K562 (cell line): ENCODE data around the gene TRPM6. TPM values are rescaled to one million over a fixed set of nuclear protein-coding genes. Genes with fewer than 3 reads are reported as not detected.

Experiments used
- ATAC-seq: fragments of 200-7000 bp; cut with Tn5 transposase; 3 replicates; pipeline ENCODE4 v1.9.1; 2020; ENCODE audit warnings: moderate library complexity
- BruUV-seq: library from RNA; stranded (reverse); fragments of 400-500 nt; replicated peaks from 2 replicates; lab custom pipeline; 2021; lab: Mats Ljungman, UMichigan
- CTCF ChIA-PET: fragments of 300-600 bp; formaldehyde crosslinking; extraction: SDS; loops from one replicate; lab custom pipeline; 2021; ENCODE audit warnings: low intra/inter-chr PET ratio; lab: Yijun Ruan, JAX
- POLR2A ChIA-PET: fragments of 300-600, 350-650 bp; sonication (Branson Sonifier 250); formaldehyde crosslinking; extraction: SDS; loops from one replicate; lab custom pipeline; 2021; ENCODE audit warnings: antibody characterized with exemption, inconsistent platforms; lab: Yijun Ruan, JAX
- DNase-seq, 4 experiments: peaks; one replicate each; pipeline versions ENCODE4 v3.0.0 to v3.0.0-alpha.2; 2011 to 2018; ENCODE audit warnings: low spot score in 3 of 4, mixed read lengths in 3 of 4; ENCODE audit errors: extremely low read depth in 1 of 4
- FAIRE-seq: peaks from 2 replicates; lab custom pipeline; 2011; peaks lifted over from hg19 to GRCh38; lab: Jason Lieb, UNC
- H2AFZ ChIP-seq: 2 replicates; pipeline ENCODE4 v1.6.0; 2011; ENCODE audit warnings: low read depth, low read length, control low read depth, inconsistent platforms
- H3K27ac ChIP-seq: fragments of 200-600 bp; 3 replicates; pipeline ENCODE4 v1.8.0; 2011; ENCODE audit warnings: low read depth, mild to moderate bottlenecking, control low read depth, inconsistent platforms, low read length, moderate library complexity, mixed read lengths; ENCODE audit errors: extremely low read depth
- H3K27me3 ChIP-seq, 2 experiments: fragments of 300-600 bp in 1 of 2; 2 replicates in 1 of 2; 3 replicates in 1 of 2; pipeline versions ENCODE4 v1.6.0 to v1.8.0; 2011; ENCODE audit warnings: inconsistent platforms in 2 of 2, low read length in 2 of 2, mild to moderate bottlenecking in 1 of 2, mixed read lengths in 1 of 2, moderate library complexity in 1 of 2; ENCODE audit not compliant: control insufficient read depth in 2 of 2, insufficient read depth in 2 of 2
- H3K36me3 ChIP-seq: fragments of 300-600 bp; 3 replicates; pipeline ENCODE4 v1.8.0; 2011; ENCODE audit warnings: mild to moderate bottlenecking, low read length, inconsistent platforms; ENCODE audit not compliant: control insufficient read depth, insufficient read depth
- H3K4me1 ChIP-seq, 2 experiments: fragments of 200-600 bp in 1 of 2; replicated peaks in 1 of 2; 2 replicates in 1 of 2; 3 replicates in 1 of 2; pipeline versions ENCODE4 v1.5.1 to v1.8.0; 2011; ENCODE audit warnings: inconsistent platforms in 2 of 2, low read length in 2 of 2, mild to moderate bottlenecking in 1 of 2, mixed read lengths in 1 of 2, moderate library complexity in 1 of 2; ENCODE audit not compliant: control insufficient read depth in 2 of 2, insufficient read depth in 2 of 2
- H3K4me2 ChIP-seq: 2 replicates; pipeline ENCODE4 v1.6.1; 2011; ENCODE audit warnings: low read length, control low read depth, inconsistent platforms, mixed read lengths; ENCODE audit not compliant: insufficient read depth
- H3K4me3 ChIP-seq: fragments of 200-600 bp; sonication (generic), shearing (Covaris generic); 2 replicates; pipeline ENCODE4 v1.5.1; 2016; ENCODE audit warnings: control low read depth, inconsistent platforms
- H3K79me2 ChIP-seq: fragments of 200-600 bp; 3 replicates; pipeline ENCODE4 v1.8.0; 2011; ENCODE audit warnings: low read length, inconsistent platforms; ENCODE audit not compliant: control insufficient read depth, insufficient read depth
- H3K9ac ChIP-seq, 2 experiments: 2 replicates each; pipeline versions ENCODE4 v1.6.0 to v1.6.1; 2011; ENCODE audit warnings: low read depth in 2 of 2, low read length in 2 of 2, control low read depth in 1 of 2, inconsistent platforms in 1 of 2, mild to moderate bottlenecking in 1 of 2, mixed read lengths in 1 of 2; ENCODE audit not compliant: insufficient read depth in 1 of 2
- H3K9me1 ChIP-seq: one replicate; pipeline ENCODE4 v1.6.0; 2011; ENCODE audit warnings: inconsistent platforms, mild to moderate bottlenecking, low read length, moderate library complexity; ENCODE audit not compliant: control insufficient read depth, insufficient read depth
- H3K9me3 ChIP-seq: replicated peaks from 2 replicates; pipeline ENCODE4 v1.5.1; 2011; ENCODE audit warnings: low read depth, low read length, inconsistent platforms; ENCODE audit not compliant: control insufficient read depth, insufficient read depth
- H4K20me1 ChIP-seq: replicated peaks from 2 replicates; pipeline ENCODE4 v1.6.1; 2011; ENCODE audit warnings: low read length, inconsistent platforms, mixed read lengths; ENCODE audit not compliant: control insufficient read depth, insufficient read depth
- ELF2 ChIP-seq: fragments of 250-450 bp; sonication (Bioruptor Pico); IDR thresholded peaks from 2 replicates; pipeline ENCODE4 v1.5.0; 2021; ENCODE audit warnings: mild to moderate bottlenecking
- HINFP ChIP-seq: fragments of 450-650 bp; conservative IDR thresholded peaks from 2 replicates; pipeline ENCODE4 v1.6.1; 2016; ENCODE audit warnings: missing genetic modification characterization, low read depth, mild to moderate bottlenecking, control low read depth, missing compliant biosample characterization
- IFI16 ChIP-seq: fragments of 250-450 bp; sonication (Bioruptor Pico); IDR thresholded peaks from 2 replicates; pipeline ENCODE4 v2.1.2; 2022; ENCODE audit warnings: mild to moderate bottlenecking, inconsistent platforms
- NKRF ChIP-seq: fragments of 450-650 bp; IDR thresholded peaks from 2 replicates; pipeline ENCODE4 v1.6.1; 2016; ENCODE audit warnings: borderline replicate concordance
- NR1H2 ChIP-seq: sonication (generic); formaldehyde crosslinking; IDR thresholded peaks from 2 replicates; pipeline ENCODE4 v1.4.0; 2020; ENCODE audit warnings: mild to moderate bottlenecking, missing genetic modification reagents
- ZFP1 ChIP-seq: fragments of 450-650 bp; formaldehyde crosslinking; IDR thresholded peaks from 2 replicates; pipeline ENCODE4 v1.4.0; 2020; ENCODE audit warnings: mild to moderate bottlenecking, mixed read lengths
- ZNF24 ChIP-seq: fragments of 450-650 bp; IDR thresholded peaks from 2 replicates; pipeline ENCODE4 v1.6.1; 2016
- ZNF668 ChIP-seq: fragments of 250-450 bp; sonication (Bioruptor Pico); IDR thresholded peaks from 2 replicates; pipeline ENCODE4 v1.8.0; 2022; ENCODE audit warnings: mild to moderate bottlenecking, inconsistent platforms
- ZSCAN29 ChIP-seq: fragments of 450-650 bp; IDR thresholded peaks from 2 replicates; pipeline ENCODE4 v1.6.1; 2017
- WGBS: fragments of 100-300 bp; shearing (Covaris generic); methylation state at CpG from one replicate; pipeline ENCODE4 v1.1.6; 2016; ENCODE audit warnings: low coverage, mixed read lengths; ENCODE audit not compliant: insufficient coverage; ENCODE audit errors: missing lambda C conversion rate; 5-methylcytosine and 5-hydroxymethylcytosine counted together
- in situ Hi-C: fragments of 300-500 bp; cut with MboI; formaldehyde crosslinking; loops from 4 replicates; pipeline ENCODE4 v1.15.0; 2018; ENCODE audit warnings: inconsistent platforms, mixed read lengths
- intact Hi-C: fragments of 100-400 bp; cut with micrococcal nuclease; formaldehyde crosslinking; loops from 2 replicates; pipeline ENCODE4 v1.14.2; 2022
- polyA plus RNA-seq, 8 experiments: library from polyadenylated mRNA; depleted of rRNA in 4 of 8; stranded (reverse) in 5 of 8; unstranded in 3 of 8; fragments of >200 nt; fragmentation: Nextera tagmentation in 2 of 8; fragmentation: Illumina TruSeq in 1 of 8; extraction: Ambion mirVana in 2 of 8; extraction: Trizol in 1 of 8; gene quantifications; 2 replicates each; pipeline versions ENCODE4 v1.2.1 to v1.2.3, GENCODE V29; 2011 to 2014; ENCODE audit warnings: inconsistent platforms in 1 of 8, missing spikeins in 1 of 8
- total RNA-seq, 7 experiments: library from RNA; depleted of rRNA in 6 of 7; stranded (reverse); fragments of >200 nt in 6 of 7; fragmentation: Illumina TruSeq in 2 of 7; extraction: Trizol in 2 of 7; gene quantifications; 2 replicates each; pipeline versions ENCODE4 v1.2.1 to v1.2.3, GENCODE V29; 2011 to 2021; ENCODE audit warnings: low replicate concordance in 1 of 7

The TRPM6 gene
- total and polyA plus RNA-seq, 9 of the 15 experiments (the other 6 are each of a cell fraction or from before 2014, with no cell fraction given): 0.03 to 0.16 (median 0.09) TPM

GRCh38 chr9:74920944-74921626 lies 33.4 kb upstream of the TRPM6 start:
- CTCF ChIA-PET: no interaction called here
- Histone ChIP-seq H3K4me3 (no peak overlapping the region), H3K9me1 (no peaks in the 10 kb centered on the region), H4K20me1 (no peaks in the 10 kb centered on the region), H3K36me3 (no peaks in the 10 kb centered on the region), H3K9me3 (no peaks in the 10 kb centered on the region), H3K27me3 (no peaks in the 10 kb centered on the region), H3K9ac (no peak overlapping the region), H3K4me1 (no peaks in the 10 kb centered on the region), H3K4me2 (no peak overlapping the region), H2AFZ (no peak overlapping the region), H3K79me2 (no peaks in the 10 kb centered on the region), H3K27ac (no peak overlapping the region)
- TF ChIP-seq ZNF24 (no peak), IFI16 (no peak), NKRF (no peak), ELF2 (CRISPR knock-in tag) (no peak), ZFP1 (no peak), HINFP (tag) (no peak), ZNF668 (CRISPR knock-in tag) (no peak), ZSCAN29 (no peak), NR1H2 (CRISPR knock-in tag) (no peak)
- no peak for DNase-seq
- ATAC-seq: no peak
- FAIRE-seq: no peak
- 7% methylated on average over 3 of the region's 3 CpGs for whole genome bisulfite sequencing
- in situ Hi-C loops: no loop called here
- POLR2A ChIA-PET: interaction anchor here (0.6 to 1.1 kb wide), 2 partner anchors 11 to 31 kb away, joined by 3 read pairs; no protein-coding TSS in a partner anchor
- no TSS peak for BruUV-seq
- intact Hi-C loops: no loop called here
